ENCODE data around the gene SUGCT.

SUGCT gene

DNA sequence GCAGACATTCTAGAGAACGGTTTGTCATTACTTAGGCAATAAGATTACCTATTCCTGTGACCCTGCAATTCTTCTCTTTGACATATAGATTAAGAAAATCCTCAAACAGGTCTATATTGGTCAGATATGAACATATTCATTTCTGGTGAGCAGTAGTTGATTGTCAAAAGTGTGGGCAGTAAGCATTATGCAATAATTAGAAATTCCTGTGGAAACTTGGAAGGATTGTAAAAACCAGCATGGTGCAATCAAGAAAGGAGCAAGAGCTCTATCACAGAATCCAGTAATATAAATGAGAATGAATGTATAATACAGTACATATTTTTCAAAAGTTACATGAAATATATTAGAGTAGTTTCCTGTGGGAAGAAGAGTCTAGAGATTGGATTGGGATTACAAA, 406.5 kb downstream of the SUGCT start:
- no peak for FAIRE-seq

GRCh38 chr7:40542982-40543741, 408.4 kb downstream of the SUGCT start:
- no peak for FAIRE-seq

GRCh38 chr7:40544221-40544723, 409.5 kb downstream of the SUGCT start:
- FAIRE-seq, result no peak

DNA sequence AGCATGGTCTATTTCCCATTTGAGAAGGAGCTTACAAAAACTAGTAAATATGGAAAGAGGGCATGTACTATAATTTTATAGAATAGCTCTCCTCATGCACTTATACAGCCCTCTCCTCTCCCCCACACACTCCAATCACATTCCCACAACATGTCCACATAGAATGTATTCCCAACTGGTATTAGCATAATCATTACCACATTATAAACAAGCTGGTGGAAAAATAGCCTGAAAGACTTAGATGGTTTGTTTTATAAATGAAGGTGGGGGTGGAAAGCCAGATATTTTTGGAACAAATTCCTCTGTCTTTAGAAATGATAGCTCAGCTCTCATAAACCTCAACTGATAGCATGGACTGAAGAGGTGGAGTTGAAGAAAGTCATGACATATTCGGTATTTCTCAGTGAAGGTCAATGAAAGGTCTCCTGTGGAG, 410.1 kb downstream of the SUGCT start:
- FAIRE-seq, result no peak

- no peak for FAIRE-seq
Observed at GRCh38 chr7:40545739-40546138, 410.9 kb downstream of the SUGCT start.

GRCh38 chr7:40546616-40547501, 412.1 kb downstream of the SUGCT start:
- FAIRE-seq, result no peak

- no peak for FAIRE-seq
Observed at GRCh38 chr7:40549372-40550039, 414.7 kb downstream of the SUGCT start.

DNA sequence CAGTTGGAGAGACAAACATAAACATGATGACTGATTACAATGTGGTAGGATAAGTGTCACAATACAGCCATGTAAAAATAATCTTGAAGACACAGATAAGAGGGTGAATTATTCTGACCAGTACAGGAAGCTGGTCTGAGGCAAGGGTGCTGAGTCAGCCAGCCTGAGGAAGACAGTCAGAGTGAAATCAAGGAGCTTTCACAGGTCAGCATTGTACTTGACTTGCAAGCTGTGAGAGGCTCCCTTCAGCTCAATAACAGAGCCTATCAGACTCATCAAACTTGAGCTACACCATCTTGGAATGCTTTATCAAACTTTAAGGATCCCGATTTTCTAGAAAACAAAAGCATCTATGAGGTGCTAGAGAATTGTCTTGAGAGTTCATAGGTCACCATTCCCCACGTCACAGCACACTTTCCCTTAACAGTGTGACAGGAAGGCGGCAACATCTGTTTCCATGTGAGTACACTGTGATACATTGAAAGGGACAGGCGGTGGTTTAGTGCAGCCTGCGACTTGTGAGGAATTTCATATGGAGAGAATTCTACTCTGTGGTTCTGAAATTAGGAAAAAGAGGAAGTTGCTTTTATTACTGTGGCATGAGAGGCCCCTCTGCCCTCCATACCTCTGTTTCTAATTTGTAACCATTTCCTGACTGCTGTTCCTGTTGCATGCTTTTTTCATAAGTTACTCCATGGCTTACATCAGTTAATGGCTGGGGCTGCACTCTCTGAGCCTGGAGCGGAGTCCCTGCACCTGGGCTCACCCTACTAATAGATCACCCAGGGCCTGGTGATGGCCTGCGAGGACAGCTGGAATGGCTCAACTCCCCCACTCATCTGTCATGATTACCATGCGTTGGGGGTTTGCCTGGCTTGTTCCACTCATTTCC, 417.1 kb downstream of the SUGCT start:
- FAIRE-seq, result no peak

GRCh38 chr7:40560672-40561071, 425.9 kb downstream of the SUGCT start:
- no peak for FAIRE-seq

DNA sequence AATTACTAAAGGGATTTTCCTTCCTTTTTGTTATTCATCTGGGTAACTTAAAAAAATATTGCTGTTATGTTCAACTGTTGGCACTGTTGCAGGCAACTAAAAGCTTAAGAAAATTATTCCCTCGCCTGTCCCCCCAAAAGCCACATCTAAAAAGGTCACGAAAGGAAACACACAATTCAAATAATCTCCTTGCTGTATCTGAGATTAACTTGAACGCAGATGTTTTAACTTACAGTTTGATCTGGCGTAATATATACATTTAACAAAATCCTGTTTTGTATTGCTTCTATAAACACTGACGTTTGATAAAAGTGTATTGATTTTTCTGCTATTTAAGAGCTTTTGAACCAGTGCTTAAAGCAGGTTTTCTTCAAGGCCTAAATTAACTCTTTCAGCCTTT, 432.1 kb downstream of the SUGCT start:
- no peak for FAIRE-seq

DNA sequence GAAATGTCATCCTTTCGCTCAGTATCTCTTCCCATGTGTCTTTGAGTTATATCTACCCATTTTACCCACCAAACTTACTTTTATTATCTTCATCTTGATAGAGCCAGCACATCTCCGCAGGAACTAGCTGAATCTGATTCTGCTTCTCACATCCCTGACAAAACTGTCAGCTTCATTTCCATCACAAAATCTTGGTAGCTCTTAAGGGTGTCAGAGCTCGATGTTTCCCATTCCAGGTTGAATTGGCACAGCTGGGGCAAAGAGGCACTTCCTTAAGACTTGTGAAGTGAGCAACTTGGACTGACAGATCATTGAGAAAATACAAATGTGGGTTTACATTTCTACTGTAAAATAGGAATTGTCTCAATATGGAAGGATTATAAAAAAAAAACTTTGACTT, 434.5 kb downstream of the SUGCT start:
- no peak for FAIRE-seq

GRCh38 chr7:40570223-40570622, 435.4 kb downstream of the SUGCT start:
- no peak for FAIRE-seq

GRCh38 chr7:40571796-40572195, 437.0 kb downstream of the SUGCT start:
- FAIRE-seq, result no peak

- FAIRE-seq, result no peak
Observed at GRCh38 chr7:40572810-40573465, 438.1 kb downstream of the SUGCT start.

DNA sequence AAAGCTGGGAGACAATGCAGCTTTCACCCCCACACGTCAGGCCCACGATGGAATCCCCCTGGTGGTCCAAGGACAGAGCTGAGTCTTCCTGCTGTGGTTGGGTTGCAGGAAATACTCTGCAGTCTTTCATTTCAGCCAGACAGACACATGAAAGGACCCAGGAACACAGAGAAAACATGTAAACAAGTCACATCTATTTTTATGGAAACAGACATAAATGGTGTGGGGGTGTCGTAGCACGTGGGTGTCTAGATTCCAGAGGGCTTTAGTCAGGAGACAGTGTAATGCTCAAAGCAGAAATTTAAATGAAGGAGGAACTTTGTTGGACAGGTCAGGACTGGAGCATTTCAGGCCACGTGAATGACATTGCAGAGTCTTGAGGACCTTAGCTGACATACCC, 444.6 kb downstream of the SUGCT start:
- no peak for FAIRE-seq

DNA sequence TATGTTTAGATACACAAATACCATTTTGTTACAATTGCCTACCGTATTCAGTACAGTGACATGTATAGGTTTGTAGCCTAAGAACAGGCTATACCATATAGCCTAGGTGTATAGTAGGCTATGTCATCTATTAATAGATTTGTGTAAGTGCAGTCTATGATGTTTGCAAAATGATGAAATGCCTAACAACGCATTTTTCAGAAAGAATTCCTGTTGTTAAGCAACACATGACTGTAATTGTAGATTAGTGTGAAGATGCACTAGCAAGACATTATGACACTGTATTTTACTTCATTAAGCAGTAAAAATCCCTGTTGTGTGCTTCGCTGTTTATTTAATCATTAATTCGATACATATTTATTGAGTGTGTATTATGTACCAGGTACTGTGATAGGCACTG, 446.0 kb downstream of the SUGCT start:
- no peak for FAIRE-seq

- no peak for FAIRE-seq
Observed at GRCh38 chr7:40582539-40582938, 447.7 kb downstream of the SUGCT start.

- FAIRE-seq, result no peak
Observed at GRCh38 chr7:40583667-40584444, 449.1 kb downstream of the SUGCT start.

- no peak for FAIRE-seq
Observed at GRCh38 chr7:40584667-40585433, 450.0 kb downstream of the SUGCT start.

GRCh38 chr7:40586197-40586596, 451.4 kb downstream of the SUGCT start:
- FAIRE-seq, result no peak

All from TTC549 (cell line).